ENCODE results near the gene SH3BGRL3.

DNA sequence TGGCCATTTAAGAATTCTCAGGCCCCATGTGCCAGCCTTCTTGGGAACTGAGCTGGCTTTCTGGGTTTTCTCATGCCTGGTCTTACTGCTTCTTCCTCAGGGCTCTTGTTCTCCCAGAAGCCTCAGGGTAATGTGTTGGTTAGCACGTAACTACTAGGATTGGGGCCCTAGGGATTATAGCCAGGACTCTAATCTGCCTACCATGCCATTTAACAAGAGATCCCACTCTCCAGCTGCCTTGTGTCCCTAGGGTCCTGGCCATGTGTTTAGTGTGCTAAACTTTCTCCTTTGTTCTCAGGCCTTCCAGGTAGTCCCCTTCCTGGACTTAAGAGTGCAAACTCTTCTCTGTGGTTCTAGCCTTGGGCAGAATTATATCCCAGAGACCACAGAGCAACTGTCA is 2.2 kb upstream of the SH3BGRL3 start:
- no peak for TF ChIP-seq CTCF (IDR thresholded peaks at IDR 0.05)
- no peak for TF ChIP-seq ZFX (IDR thresholded peaks at IDR 0.05; ENCODE audit: borderline replicate concordance)

Data from 22Rv1 (cell line).